GM12891 (cell line): ENCODE measurements around the gene TRA2B.
"Not testable (repeated sequence)": the region's sequence is repeated elsewhere in the genome, so short reads cannot be mapped to it uniquely, and the experiment has no call there.

Experiments
- DNase-seq: peaks from one replicate; pipeline ENCODE4 v3.0.0; 2011; ENCODE audit warnings: low spot score; ENCODE audit not compliant: insufficient read length
- FAIRE-seq: peaks from 2 replicates; lab custom pipeline; 2011; peaks lifted over from hg19 to GRCh38; lab: Jason Lieb, UNC
- PAX5 ChIP-seq: IDR thresholded peaks from 2 replicates; pipeline ENCODE4 v1.6.1; 2011; ENCODE audit warnings: low read length, moderate library complexity, mild to moderate bottlenecking; ENCODE audit not compliant: insufficient read depth, severe bottlenecking
- POLR2A ChIP-seq: IDR thresholded peaks from 2 replicates; pipeline ENCODE4 v1.6.1; 2011; ENCODE audit warnings: low read depth, low read length, control low read depth
- POLR2AphosphoS5 ChIP-seq: IDR thresholded peaks from 2 replicates; pipeline ENCODE4 v1.6.1; 2011; ENCODE audit warnings: low read depth, low read length, control low read depth
- POU2F2 ChIP-seq: IDR thresholded peaks from 2 replicates; pipeline ENCODE4 v1.6.1; 2011; ENCODE audit warnings: low read depth, mild to moderate bottlenecking, control low read depth, low read length, moderate library complexity
- SPI1 ChIP-seq: IDR thresholded peaks from 2 replicates; pipeline ENCODE4 v1.6.1; 2011; ENCODE audit warnings: low read depth, low read length, control low read depth
- TAF1 ChIP-seq: IDR thresholded peaks from 2 replicates; pipeline ENCODE4 v1.6.1; 2011; ENCODE audit warnings: low read depth, low read length, control low read depth

The TRA2B gene

DNA sequence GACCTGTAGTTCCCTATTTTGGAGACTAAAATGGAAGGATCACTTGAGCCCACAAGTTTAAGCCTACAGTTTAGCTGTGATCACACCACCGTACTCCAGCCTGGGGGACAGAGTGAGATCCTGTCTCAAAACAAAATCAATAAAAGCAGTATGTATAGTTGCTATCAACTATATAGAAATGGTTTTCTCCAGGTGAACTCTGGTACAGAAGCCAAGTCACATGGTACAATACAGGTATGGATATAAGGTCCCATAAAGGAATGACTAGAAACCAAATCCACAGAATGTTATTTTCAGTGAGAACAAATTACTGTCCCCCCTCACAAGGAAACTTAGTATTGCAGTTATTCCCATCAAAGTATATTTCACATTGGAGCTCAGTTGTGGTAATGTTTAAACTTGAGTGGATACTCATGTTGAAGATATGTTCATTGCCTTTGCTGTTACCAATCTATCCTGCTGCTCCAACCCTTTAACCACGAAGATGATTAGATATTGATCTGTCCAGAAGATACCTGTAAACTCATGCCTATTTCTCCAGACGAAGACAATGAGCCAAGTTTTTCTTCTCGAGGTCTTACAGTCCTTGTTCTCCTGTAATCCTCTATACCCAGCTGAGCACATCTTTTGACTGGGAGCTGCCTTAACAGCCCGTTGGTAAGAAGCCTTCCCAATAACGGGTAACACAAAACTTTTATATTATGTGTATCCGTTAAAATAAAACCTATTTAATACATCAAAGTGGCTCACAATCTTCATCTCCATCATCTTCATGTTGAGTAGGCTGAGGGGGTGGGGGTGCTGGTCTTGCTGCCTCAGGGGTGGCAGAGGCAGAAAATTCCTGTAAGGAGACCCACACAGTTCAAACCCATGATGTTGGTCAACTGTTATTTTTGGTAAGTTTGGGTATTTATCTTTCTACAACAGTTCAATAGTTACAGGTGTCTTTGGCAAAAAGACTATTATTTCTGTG lies 24.6 kb downstream of the TRA2B start:
- no peak for DNase-seq
- TF ChIP-seq SPI1 (no peak), POU2F2 (0 out of 2 replicates have a peak, but pooled peaks have one; percentile 16), TAF1 (no peak), PAX5 (no peak), POLR2A (peak; percentile 41), POLR2AphosphoS5 (peak; percentile 86)
- FAIRE-seq = peak; percentile 69

DNA sequence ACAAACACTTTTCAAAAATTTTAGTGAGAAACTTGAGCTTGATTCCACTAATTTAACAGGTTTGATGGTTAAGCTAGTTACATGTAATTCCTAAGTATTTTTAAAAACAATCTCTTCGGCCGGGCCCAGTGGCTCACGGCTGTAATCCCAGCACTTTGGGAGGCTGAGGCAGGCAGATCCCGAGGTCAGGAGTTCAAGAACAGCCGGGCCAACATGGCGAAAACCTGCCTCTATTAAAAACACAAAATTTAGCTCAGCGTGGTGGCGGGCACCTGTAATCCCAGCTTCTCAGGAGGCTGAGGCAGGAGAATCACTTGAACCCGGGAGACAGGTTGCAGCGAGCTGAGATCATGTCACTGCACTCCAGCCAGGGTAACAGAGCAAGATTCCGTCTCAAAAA lies 25.3 kb downstream of the TRA2B start:
- DNase-seq (no peak), FAIRE-seq (no peak)
- TF ChIP-seq SPI1 = no peak
- no peak for TF ChIP-seq PAX5
- no peak for TF ChIP-seq TAF1
- no peak for TF ChIP-seq POU2F2
- no peak; the same call in 1 of the 2 replicates for TF ChIP-seq POLR2A
- no peak for TF ChIP-seq POLR2AphosphoS5

DNA sequence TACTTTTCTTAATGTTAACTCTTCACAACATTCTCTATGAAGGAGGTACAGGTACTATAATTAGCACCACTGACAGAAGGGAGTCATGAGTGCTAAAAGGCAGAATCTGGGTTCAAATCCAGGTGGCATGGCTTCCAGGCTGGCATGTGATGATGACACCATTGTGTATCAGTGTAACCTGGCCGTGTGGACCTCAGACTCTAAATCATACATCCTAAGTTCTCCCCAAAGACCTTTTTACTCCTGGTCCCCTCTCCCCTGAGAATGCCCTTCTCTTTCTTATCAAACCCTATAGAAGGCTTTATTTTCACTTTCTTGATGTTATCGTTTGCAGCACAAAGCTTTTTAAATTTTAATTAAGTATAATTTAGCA lies 26.8 kb downstream of the TRA2B start:
- FAIRE-seq, DNase-seq: not testable (repeated sequence)

DNA sequence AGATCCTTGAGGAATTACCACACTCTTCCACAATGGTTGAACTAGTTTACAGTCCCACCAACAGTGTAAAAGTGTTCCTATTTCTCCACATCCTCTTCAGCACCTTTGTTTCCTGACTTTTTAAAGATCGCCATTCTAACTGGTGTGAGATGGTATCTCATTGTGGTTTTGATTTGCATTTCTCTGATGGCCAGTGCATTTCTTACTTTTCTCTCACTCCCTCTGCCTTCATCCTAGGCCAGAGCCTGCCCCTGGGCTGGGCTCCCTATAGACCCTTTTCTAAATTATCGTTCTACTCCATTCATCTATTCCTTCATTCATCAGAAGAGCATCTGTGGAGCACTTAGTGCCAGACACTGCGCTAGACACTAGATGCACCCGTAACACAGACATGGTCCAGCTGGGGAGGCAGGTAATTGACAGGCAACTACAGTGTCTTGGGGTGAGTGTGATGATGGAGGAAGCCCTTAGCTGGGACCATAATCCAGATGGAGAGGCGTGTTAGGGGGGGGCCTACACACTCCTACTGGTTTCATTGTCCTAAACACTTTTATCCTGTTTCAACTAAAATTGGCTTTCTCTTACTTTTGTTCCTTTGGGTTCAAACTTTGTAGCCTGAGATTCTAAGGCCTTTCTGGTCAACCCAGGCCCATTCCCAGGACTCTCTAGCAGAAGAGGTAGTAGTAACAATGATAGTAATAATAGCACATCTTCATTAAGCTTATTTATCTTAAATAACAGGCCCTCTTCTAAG lies 27.3 kb downstream of the TRA2B start:
- FAIRE-seq, DNase-seq: not testable (repeated sequence)

DNA sequence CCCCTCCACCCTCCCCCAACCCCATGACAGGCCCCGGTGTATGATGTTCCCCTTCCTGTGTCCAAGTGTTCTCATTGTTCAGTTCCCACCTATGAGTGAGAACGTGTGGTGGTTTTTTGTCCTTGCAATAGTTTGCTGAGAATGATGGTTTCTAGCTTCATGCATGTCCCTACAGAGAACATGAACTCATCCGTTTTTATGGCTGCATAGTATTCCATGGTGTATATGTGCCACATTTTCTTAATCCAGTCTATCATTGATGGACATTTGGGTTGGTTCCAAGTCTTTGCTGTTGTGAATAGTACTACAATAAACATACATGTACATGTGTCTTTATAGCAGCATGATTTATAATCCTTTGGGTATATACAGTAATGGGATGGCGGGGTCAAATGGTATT lies 27.9 kb downstream of the TRA2B start:
- DNase-seq, FAIRE-seq: not testable (repeated sequence)

DNA sequence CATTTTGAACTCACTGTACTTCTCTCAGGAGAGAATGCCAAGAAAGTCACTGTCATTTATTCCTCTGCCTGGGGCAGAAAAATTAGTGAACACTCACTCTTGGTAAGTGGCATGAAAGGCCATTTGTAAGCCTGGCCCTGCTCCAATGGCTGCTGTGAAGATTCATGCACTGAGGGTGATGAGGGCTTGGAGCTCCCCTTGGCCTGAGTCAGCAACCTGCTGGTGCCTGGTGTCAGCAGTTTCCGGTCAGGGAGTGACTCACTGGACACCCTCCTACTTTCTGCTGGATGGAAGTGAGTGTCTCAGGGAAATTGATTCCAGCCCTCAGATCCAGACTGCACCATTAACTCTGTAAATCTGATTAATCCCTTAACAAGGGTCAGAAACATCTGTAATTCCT lies 37.6 kb downstream of the TRA2B start:
- TF ChIP-seq SPI1 (no peak), POU2F2 (no peak), POLR2A (no peak), PAX5 (no peak), POLR2AphosphoS5 (no peak), TAF1 (no peak)
- no peak for DNase-seq
- no peak for FAIRE-seq

DNA sequence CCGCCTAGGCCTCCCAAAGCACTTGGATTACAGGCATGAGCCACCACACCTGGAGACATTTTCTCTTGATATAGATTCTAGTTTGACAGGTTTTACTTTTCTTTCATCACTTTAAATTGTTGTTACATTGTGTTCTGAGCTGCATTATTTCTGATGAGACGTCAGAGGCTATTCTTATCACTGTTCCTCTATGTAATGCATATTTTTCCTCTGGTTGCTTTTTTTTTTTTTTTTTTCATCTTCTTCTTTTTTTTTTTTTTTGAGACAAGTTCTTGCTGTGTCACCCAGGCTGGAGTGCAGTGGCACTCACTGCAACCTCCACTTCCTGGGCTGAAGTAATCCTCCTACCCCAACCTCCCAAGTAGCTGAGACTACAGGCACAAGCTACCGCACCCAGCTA lies 41.2 kb downstream of the TRA2B start:
- FAIRE-seq (no peak), DNase-seq (no peak)
- TF ChIP-seq TAF1 (no peak), POLR2A (no peak), SPI1 (no peak), POLR2AphosphoS5 (no peak)

DNA sequence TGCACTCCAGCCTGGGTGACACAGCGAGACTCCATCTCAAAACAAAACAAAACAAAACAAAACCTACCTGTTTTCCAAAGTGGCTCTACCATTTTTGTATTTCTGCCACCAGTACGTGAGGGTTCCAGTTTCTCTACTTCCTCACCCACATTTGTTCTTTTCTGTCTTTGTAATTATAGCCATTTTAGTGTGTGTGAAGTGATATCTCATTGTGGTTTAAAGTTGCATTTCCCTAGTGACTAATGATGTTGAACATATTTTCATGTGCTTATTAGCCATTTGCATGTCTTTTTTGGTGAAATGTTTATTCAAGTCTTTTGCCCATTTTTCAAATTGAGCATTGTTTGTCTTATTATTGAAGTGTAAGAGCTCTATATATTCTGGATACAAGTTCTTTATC lies 50.7 kb downstream of the TRA2B start:
- DNase-seq = no peak
- TF ChIP-seq POLR2AphosphoS5 = no peak
- TF ChIP-seq POU2F2 = no peak
- TF ChIP-seq SPI1 = no peak
- TF ChIP-seq PAX5 = no peak
- no peak for TF ChIP-seq POLR2A
- TF ChIP-seq TAF1 = no peak
- no peak for FAIRE-seq

DNA sequence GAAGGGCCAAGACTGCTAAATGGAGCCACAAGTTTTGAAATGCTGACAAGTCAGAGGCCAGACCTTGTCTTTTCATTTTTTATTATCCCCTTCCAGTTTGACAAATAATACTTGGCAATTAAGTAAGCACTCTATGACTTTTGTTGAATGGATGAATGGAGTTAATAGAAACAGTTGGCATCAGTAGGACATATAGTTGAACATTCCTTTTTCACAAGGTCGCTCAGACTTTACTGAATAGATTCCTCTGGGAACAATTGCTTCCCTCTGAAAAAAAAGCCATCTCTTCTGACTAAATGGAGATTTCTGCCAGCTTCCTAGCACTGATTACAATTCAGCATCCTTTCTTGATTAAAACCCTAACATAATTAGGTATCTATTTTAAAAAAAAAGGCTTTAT lies 53.2 kb downstream of the TRA2B start:
- FAIRE-seq (no peak), DNase-seq (no peak)
- TF ChIP-seq TAF1 (no peak), SPI1 (no peak), POU2F2 (no peak), POLR2A (no peak), POLR2AphosphoS5 (no peak), PAX5 (no peak)

DNA sequence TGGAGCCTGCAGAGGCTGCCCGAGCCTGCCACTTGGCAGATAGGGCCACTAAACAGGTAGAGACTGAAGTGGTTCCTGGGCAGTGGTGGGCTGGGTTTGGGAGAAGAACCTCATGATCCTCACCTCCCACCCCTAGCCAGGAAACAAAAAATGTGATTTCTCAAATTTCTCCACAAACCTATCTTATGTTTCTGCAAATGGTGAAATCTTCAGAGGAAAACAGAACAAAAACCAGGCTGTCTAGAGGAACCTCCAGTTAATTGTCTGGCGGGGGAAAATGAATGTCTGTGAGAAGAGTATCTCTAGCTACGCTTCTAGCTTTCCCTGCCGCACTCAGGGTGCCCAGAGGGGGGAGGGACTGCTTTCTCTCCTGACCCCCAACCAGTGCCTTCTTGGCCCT lies 55.9 kb downstream of the TRA2B start:
- DNase-seq (no peak), FAIRE-seq (no peak)
- TF ChIP-seq POLR2AphosphoS5 = no peak
- no peak for TF ChIP-seq PAX5
- no peak for TF ChIP-seq TAF1
- no peak for TF ChIP-seq SPI1
